ENCODE results near the gene ARID1B. TPM values are rescaled to one million over a fixed set of nuclear protein-coding genes. Genes with fewer than 3 reads are reported as not detected.

Gene ARID1B
- total and polyA plus RNA-seq, 2 of the 4 experiments (the other 2 are of a cell fraction): 14.5 to 20.1 TPM

GRCh38 chr6:156899532-156900135 lies 122.5 kb downstream of the ARID1B start:
- no peak overlapping the region for H3K4me3 ChIP-seq (ENCODE audit: insufficient read depth, low read depth, low read length)
- no peak for DNase-seq
- peaks cover 37 to 55% of the 10 kb centered on the region in 2 experiments for H3K79me1 ChIP-seq (ENCODE audit: low read depth in 1 of 2, low read length in 2 of 2)
- WGBS, 2 experiments (ENCODE audit: extremely low coverage in 2 of 2, insufficient read length in 1 of 2): 100% methylated on average over 1 of the region's 8 CpGs; no CpG with 5 or more reads in 1 of the 2 experiments
- in situ Hi-C loops (cut with MboI; ENCODE audit: low sequenced_read_pairs): no loop called here
- H4K8ac ChIP-seq (ENCODE audit: low read depth in 2 of 2, low read length in 2 of 2): no peak overlapping the region
- H4K5ac ChIP-seq (ENCODE audit: low read depth, low read length): no peak overlapping the region
- H3K4ac ChIP-seq (ENCODE audit: low read depth, low read length): no peak overlapping the region
- no peak overlapping the region for H2BK5ac ChIP-seq (ENCODE audit: low read depth, low read length, poor library complexity, severe bottlenecking)
- H2AK9ac ChIP-seq (replicated peaks; ENCODE audit: low read depth, low read length, poor library complexity): no peak overlapping the region
- H2BK15ac ChIP-seq (ENCODE audit: low read depth, low read length): no peak overlapping the region
- intact Hi-C loops (cut with micrococcal nuclease): no loop called here
- H4K20me1 ChIP-seq (ENCODE audit: insufficient read depth, low read length): peaks cover 23% of the 10 kb centered on the region
- no peak overlapping the region for H3K23ac ChIP-seq (ENCODE audit: low read depth, low read length)
- H4K91ac ChIP-seq (ENCODE audit: insufficient read depth, low read depth, low read length): no peak overlapping the region
- no peak overlapping the region for H2BK120ac ChIP-seq (ENCODE audit: low read depth, low read length)
- no peak overlapping the region for H2AFZ ChIP-seq (replicated peaks; ENCODE audit: low read length, poor library complexity)
- no peaks in the 10 kb centered on the region for H3K27me3 ChIP-seq (ENCODE audit: control insufficient read depth, insufficient read depth, low read length)
- no peak for TF ChIP-seq MXI1 (IDR thresholded peaks at IDR 0.05; ENCODE audit: borderline replicate concordance, low read depth, low read length)
- TF ChIP-seq, protein P1, sequence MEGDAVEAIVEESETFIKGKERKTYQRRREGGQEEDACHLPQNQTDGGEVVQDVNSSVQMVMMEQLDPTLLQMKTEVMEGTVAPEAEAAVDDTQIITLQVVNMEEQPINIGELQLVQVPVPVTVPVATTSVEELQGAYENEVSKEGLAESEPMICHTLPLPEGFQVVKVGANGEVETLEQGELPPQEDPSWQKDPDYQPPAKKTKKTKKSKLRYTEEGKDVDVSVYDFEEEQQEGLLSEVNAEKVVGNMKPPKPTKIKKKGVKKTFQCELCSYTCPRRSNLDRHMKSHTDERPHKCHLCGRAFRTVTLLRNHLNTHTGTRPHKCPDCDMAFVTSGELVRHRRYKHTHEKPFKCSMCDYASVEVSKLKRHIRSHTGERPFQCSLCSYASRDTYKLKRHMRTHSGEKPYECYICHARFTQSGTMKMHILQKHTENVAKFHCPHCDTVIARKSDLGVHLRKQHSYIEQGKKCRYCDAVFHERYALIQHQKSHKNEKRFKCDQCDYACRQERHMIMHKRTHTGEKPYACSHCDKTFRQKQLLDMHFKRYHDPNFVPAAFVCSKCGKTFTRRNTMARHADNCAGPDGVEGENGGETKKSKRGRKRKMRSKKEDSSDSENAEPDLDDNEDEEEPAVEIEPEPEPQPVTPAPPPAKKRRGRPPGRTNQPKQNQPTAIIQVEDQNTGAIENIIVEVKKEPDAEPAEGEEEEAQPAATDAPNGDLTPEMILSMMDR (conservative IDR thresholded peaks at IDR 0.05; ENCODE audit: low read depth, low read length): no peak
- no peak for TF ChIP-seq CHD1 (IDR thresholded peaks at IDR 0.05; ENCODE audit: low read depth, low read length)
- TF ChIP-seq, protein P2, sequence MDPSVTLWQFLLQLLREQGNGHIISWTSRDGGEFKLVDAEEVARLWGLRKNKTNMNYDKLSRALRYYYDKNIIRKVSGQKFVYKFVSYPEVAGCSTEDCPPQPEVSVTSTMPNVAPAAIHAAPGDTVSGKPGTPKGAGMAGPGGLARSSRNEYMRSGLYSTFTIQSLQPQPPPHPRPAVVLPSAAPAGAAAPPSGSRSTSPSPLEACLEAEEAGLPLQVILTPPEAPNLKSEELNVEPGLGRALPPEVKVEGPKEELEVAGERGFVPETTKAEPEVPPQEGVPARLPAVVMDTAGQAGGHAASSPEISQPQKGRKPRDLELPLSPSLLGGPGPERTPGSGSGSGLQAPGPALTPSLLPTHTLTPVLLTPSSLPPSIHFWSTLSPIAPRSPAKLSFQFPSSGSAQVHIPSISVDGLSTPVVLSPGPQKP (IDR thresholded peaks at IDR 0.05; ENCODE audit: borderline replicate concordance, low read depth, low read length): no peak
- TF ChIP-seq RFX5 (IDR thresholded peaks at IDR 0.05; ENCODE audit: low read depth, low read length): no peak
- TF ChIP-seq BHLHE40 (IDR thresholded peaks at IDR 0.05; ENCODE audit: low read depth, low read length): no peak
- TF ChIP-seq, protein P3, sequence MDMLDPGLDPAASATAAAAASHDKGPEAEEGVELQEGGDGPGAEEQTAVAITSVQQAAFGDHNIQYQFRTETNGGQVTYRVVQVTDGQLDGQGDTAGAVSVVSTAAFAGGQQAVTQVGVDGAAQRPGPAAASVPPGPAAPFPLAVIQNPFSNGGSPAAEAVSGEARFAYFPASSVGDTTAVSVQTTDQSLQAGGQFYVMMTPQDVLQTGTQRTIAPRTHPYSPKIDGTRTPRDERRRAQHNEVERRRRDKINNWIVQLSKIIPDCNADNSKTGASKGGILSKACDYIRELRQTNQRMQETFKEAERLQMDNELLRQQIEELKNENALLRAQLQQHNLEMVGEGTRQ (IDR thresholded peaks at IDR 0.05; ENCODE audit: low read depth, low read length): no peak
- TF ChIP-seq POLR2A (IDR thresholded peaks at IDR 0.05; ENCODE audit: low read depth, low read length): no peak
- TF ChIP-seq CEBPB (IDR thresholded peaks at IDR 0.05; ENCODE audit: low read depth, low read length): no peak
- TF ChIP-seq RAD21 (IDR thresholded peaks at IDR 0.05; ENCODE audit: low read length): no peak
- TF ChIP-seq MAFK (IDR thresholded peaks at IDR 0.05; ENCODE audit: low read depth, low read length): no peak
- TF ChIP-seq NFE2L2 (IDR thresholded peaks at IDR 0.05; ENCODE audit: low read depth, low read length): no peak
- TF ChIP-seq FOS (IDR thresholded peaks at IDR 0.05; ENCODE audit: low read depth, low read length): no peak
- no peak for TF ChIP-seq RCOR1 (IDR thresholded peaks at IDR 0.05; ENCODE audit: insufficient replicate concordance, low read length)
- no peaks in the 10 kb centered on the region for H3K4me1 ChIP-seq (ENCODE audit: control insufficient read depth, insufficient read depth, low read length)
- no peak overlapping the region for H3K4me2 ChIP-seq (ENCODE audit: low read depth, low read length)
- no peak for ATAC-seq (ENCODE audit: low read depth)
- H2BK20ac ChIP-seq (ENCODE audit: low read depth, low read length): no peak overlapping the region
- H3K56ac ChIP-seq (ENCODE audit: extremely low read depth, insufficient read depth, low read length): no peak overlapping the region
- no peak overlapping the region for H3K27ac ChIP-seq (ENCODE audit: insufficient read depth, low read length)
- H3K9ac ChIP-seq (ENCODE audit: low read depth, low read length): no peak overlapping the region
- dilution Hi-C loops (cut with HindIII; ENCODE audit: low sequenced_read_pairs, unreplicated experiment): no loop called here
- H3K9me1 ChIP-seq (ENCODE audit: insufficient read depth, low read length): peaks cover 13% of the 10 kb centered on the region; the same call in 1 of the 2 replicates
- BruUV-seq (replicated peaks): no TSS peak
- no peaks in the 10 kb centered on the region for H3K9me3 ChIP-seq (ENCODE audit: control insufficient read depth, insufficient read depth, low read length)
- ChIA-PET POLR2A (ENCODE audit: unreplicated experiment) (interaction anchor here (0.6 kb wide), 1 partner anchor 114 kb away, joined by 3 read pairs; no protein-coding TSS in a partner anchor), CTCF (no interaction called here)
- no peak overlapping the region for H2AK5ac ChIP-seq (ENCODE audit: low read depth, low read length)
- no peak overlapping the region for H3K18ac ChIP-seq (ENCODE audit: low read depth, low read length)
- H3K14ac ChIP-seq (replicated peaks; ENCODE audit: low read depth, low read length): no peak overlapping the region
- no peaks in the 10 kb centered on the region for H3K36me3 ChIP-seq (ENCODE audit: control insufficient read depth, insufficient read depth, low read length)

Measured in IMR-90 (cell line).